ENCODE data around the gene CAVIN2.

The CAVIN2 gene

DNA sequence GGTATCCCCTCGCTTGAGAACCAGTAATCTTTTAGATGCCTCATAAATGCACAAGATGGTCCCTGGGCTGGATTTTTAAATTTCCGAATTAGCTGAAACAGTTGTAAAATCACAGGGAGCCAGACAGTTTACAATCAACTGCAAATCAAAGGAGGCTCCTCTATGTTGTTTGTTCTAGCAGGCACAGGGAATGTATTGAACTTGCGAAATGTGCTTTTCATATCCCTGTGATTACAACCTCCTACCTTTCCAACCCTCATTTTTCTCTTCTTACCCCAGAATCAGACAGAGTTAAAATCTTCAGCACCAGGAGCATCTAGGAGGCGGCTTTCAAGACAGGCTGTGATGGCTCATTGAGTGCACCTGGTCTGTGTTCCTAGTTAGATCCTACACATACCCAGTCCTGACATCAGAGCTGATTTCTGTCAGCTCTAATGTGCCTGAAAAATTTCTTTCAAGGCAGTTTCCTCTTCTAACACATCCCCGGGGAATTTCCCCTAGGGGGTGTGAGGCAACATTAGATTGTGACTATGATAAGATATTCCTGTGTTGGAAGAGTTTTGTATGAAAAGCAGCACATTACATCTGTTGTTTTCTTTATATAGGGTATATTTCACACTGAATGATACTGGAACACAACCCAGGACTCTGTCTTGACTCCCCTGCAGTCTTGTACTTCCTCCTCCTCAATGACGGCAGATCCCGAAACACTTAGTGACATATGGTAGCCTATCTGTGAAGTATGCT is 17.9 kb upstream of the CAVIN2 start:
- no peak for DNase-seq

- DNase-seq, result no peak
Measured at GRCh38 chr2:191863988-191864387, 17.1 kb upstream of the CAVIN2 start.

- DNase-seq, result no peak
Measured at GRCh38 chr2:191862156-191862775, 15.4 kb upstream of the CAVIN2 start.

GRCh38 chr2:191860760-191861466 is 14.0 kb upstream of the CAVIN2 start:
- no peak for DNase-seq

DNA sequence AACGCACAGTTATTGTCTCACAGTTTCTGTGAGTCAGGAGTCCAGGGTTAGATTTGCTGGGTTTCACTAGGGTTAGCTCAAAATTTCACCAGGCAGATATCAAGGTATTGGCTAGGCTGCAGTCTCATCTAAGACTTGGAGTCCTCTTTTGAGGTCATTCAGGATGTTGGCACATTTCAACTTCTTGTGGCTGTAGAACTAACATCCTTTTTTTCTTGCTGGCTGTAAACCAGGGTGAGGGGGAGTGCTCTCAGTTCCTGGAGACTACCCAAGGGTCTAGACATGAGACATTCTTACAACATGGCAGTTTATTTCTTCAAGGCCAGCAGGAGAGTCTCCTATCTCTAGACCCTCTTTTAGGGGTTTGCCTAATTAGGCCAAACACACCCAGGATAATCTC is 12.8 kb upstream of the CAVIN2 start:
- DNase-seq, result no peak

DNA sequence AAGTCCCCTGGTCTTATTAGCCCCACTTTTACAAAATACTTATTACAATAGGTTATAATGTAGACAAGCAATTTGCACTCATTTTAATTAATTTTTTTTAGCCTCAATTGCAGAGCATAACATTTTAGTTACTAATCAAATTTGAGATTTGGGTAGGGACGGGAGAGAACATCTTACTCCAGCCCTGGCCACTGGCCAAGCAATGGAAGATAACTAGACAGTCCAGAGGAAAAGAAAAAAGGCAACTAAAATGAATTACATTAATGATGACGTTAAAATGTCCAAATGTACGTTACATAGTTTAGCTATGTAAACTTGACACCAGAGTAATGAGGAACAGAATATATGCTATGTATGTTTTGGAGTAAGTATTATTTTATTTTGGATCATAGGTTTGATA is 11.0 kb upstream of the CAVIN2 start:
- no peak for DNase-seq

GRCh38 chr2:191857259-191857805 is 10.4 kb upstream of the CAVIN2 start:
- no peak for DNase-seq

- no peak for DNase-seq
Measured at GRCh38 chr2:191856111-191856876, 9.4 kb upstream of the CAVIN2 start.

DNA sequence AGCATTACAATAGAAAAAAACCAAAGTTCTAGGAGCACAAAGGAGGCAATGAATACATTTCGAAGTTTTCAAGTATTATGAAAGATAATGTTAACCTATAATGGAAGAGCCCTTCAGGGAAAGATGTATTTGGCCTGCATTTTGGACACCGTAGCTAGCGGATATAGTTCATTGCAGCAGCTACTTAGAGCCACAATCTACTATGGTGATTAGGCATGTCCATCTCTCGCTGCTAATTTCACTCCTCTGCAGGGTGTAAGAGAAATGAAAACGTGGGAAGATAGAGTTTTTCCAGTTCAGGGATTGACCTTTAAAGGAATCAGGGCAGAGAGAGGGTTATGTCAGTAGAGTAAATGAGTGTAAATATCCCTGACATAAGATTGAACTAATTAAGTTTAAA is 8.5 kb upstream of the CAVIN2 start:
- no peak for DNase-seq

DNA sequence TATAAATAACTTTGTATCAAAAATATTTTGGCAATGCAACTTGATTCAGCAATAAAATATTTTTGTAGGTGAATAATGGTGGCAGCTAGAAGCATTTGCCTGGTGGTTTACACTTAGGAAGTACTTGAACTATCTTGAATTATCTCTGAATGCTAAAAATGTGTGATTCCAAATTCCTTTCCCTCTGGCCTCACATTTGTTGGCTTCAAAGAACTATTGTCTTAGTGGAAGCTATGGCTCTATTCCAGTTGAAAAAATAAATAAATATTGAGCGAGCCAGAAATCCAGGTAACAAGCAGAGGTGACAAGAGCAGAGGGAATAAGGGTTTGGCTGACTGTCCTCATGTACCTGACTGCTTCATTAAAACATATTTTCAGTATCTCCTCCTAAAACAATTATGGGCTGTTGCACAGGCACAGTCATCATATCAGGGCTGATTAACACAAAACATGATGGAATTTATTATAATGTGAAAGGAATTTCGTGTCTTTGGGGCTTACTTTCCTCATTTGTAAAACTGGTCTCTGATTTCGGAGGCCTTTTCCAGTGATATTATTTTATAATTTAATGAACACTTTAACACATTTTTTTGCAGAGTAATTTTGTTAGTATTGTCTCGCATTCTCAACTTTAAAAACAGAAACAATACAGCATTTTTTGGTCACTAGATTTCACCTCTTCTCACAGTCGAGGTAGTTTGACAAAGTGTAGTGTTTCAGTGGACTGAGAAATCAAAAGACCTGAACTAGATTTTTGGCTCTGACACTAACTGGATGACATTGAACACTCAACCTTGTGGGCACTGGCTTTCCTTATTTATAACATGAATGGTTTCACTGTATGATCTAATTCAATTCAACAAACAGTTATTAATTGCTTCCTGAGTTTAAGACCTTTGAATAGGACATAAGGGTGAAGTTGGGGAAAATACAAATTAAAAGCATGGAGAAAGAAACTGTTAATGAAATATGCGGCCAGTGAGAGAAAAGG is 7.8 kb upstream of the CAVIN2 start:
- DNase-seq, result no peak

- no peak for DNase-seq
Measured at GRCh38 chr2:191853843-191854242, 7.0 kb upstream of the CAVIN2 start.

- DNase-seq, result no peak
Measured at GRCh38 chr2:191851158-191851557, 4.3 kb upstream of the CAVIN2 start.

DNA sequence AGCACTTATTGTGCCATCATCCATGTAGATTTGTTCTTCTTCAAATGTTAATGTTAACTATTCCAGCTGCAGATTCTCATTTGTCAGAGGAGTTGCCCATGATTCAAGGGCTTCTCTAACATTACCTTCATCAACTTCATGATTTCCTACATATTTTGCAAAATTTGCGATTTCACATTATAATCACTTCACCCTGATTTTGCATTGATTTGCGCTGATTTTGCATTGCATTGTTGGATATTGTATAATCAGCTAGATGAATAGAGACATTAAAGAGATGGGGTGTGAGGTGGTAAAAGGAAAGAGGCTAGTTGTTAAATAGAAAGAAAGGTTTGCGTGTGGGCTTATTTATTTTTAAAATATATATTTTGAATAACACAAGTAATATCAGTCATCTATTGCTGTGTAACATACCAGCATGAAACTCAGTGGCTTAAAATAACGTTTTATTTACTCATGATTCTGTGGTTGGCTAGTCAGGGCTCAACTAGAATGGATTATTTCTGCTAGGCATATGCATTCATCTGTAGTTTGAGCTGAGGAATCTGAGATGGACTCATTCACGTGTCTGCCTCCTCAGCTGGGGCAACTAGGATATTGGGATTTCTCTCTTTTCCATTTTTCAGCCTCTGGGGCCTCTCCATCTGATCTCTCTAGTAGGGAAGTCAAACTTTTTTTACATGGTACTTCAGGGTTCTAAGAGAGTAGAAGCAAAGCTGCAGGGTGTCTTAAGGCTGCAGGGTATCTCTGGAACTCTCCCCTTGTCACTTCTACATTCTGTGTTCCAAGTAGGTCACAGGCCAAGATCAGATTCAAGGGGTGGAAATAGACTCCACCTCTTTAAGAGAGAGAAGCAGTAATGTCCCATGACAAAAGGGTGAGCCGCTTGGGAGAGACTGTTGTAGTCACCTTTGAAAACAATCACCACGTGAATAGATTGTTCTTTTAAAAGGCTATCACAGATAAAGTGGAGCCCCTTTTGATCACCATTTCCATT is 2.2 kb upstream of the CAVIN2 start:
- no peak for DNase-seq

DNA sequence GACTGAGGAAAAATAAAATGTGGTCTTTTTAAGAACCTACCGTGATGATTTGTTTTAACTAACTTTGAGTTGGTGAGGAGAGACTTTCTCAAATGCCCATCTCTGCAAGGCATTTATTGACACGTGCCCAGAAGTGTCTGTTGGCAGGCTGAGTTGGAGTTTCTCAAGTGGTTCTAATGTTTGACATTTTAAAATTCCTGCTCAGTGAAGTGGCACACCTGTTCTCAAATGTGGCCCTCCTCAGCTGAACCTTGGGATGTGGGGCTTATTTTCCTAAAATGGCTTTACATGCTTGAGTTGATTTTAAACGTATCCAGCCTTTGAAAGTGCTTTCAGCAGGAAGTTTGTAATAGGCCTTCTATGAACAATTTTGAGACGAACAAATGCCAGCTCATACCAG is 876 bp upstream of the CAVIN2 start:
- DNase-seq, result no peak

GRCh38 chr2:191845876-191846514 is 893 bp downstream of the CAVIN2 start:
- DNase-seq, result no peak

GRCh38 chr2:191845248-191845715 is 1.6 kb downstream of the CAVIN2 start:
- DNase-seq, result no peak

GRCh38 chr2:191844706-191845105 is 2.2 kb downstream of the CAVIN2 start:
- no peak for DNase-seq

DNA sequence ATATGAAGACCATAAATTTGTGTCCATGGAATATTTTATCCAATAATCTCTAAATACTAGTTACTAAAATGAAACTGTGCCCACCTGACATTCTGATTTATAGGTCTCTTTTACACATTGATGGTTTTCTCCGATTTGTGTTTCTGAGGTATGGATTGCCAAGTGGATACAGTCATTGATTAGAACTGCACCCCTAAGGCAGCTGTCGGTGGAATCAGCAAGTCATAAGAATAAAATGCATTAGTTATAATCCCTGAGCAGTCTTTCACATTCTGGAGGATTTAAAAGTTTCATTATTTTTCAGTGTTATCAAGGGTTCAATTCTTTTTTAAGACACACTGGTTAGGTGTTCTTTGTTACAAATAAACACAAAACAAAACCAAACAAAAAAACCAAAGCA is 6.0 kb downstream of the CAVIN2 start:
- no peak for DNase-seq

GRCh38 chr2:191839918-191840804 is 6.7 kb downstream of the CAVIN2 start:
- DNase-seq, result no peak

Measured in CD4-positive, alpha-beta T cell treated with Interleukin-6 for 4 hours (primary cell).